ENCODE data around the gene CHMP2A. TPM values are rescaled to one million over a fixed set of nuclear protein-coding genes. Genes with fewer than 3 reads are reported as not detected.

Gene CHMP2A
- total and polyA plus RNA-seq, 2 donors (not counting 3 experiments of a cell fraction or from before 2014, with no cell fraction given) = 105 to 150 TPM

DNA sequence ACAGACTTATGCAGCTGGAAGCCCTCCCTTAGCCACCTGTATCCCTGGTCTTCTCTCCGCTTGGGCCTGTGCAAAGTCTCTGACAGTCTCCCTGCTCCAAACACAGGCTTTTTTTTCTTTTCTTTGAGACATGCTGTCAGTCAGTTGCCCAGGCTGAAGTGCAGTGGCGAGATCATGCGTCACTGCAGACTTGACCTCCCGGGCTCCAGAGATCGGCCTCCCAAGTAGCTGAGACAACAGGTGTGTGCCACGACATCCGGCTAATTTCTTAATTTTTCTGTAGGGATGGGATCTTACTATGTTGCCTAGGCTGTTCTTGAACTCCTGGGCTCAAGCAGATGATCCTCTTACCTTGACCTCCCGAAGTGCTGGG, 16.7 kb upstream of the CHMP2A start:
- H4K20me1 ChIP-seq (replicated peaks; ENCODE audit: control insufficient read depth, extremely low read depth, insufficient read depth, low read length) = no peaks in the 10 kb centered on the region
- TF ChIP-seq, protein P1, sequence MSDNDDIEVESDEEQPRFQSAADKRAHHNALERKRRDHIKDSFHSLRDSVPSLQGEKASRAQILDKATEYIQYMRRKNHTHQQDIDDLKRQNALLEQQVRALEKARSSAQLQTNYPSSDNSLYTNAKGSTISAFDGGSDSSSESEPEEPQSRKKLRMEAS (IDR thresholded peaks at IDR 0.05; ENCODE audit: insufficient read depth, insufficient read length) = no peak
- no peak for TF ChIP-seq GATA2 (IDR thresholded peaks at IDR 0.05; ENCODE audit: insufficient read depth, insufficient read length, low read depth, low read length)
- TF ChIP-seq, protein P2, sequence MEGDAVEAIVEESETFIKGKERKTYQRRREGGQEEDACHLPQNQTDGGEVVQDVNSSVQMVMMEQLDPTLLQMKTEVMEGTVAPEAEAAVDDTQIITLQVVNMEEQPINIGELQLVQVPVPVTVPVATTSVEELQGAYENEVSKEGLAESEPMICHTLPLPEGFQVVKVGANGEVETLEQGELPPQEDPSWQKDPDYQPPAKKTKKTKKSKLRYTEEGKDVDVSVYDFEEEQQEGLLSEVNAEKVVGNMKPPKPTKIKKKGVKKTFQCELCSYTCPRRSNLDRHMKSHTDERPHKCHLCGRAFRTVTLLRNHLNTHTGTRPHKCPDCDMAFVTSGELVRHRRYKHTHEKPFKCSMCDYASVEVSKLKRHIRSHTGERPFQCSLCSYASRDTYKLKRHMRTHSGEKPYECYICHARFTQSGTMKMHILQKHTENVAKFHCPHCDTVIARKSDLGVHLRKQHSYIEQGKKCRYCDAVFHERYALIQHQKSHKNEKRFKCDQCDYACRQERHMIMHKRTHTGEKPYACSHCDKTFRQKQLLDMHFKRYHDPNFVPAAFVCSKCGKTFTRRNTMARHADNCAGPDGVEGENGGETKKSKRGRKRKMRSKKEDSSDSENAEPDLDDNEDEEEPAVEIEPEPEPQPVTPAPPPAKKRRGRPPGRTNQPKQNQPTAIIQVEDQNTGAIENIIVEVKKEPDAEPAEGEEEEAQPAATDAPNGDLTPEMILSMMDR (IDR thresholded peaks at IDR 0.05; ENCODE audit: extremely low read depth in 1 of 2, insufficient read depth in 1 of 2, low read depth in 1 of 2, low read length in 2 of 2) = no peak
- no peak for TF ChIP-seq MYC (IDR thresholded peaks at IDR 0.05; ENCODE audit: low read depth, low read length)
- TF ChIP-seq EZH2 (IDR thresholded peaks at IDR 0.05; ENCODE audit: borderline replicate concordance, low read depth, low read length, severe bottlenecking) = no peak
- no peak for TF ChIP-seq FOS (IDR thresholded peaks at IDR 0.05; ENCODE audit: borderline replicate concordance, insufficient read depth, low read length)
- TF ChIP-seq POLR2A (IDR thresholded peaks at IDR 0.05; ENCODE audit: low read depth, low read length) = no peak
- no peak for TF ChIP-seq JUN (IDR thresholded peaks at IDR 0.05; ENCODE audit: borderline replicate concordance, insufficient read depth, insufficient read length, low read depth)
- H3K79me2 ChIP-seq (ENCODE audit: control insufficient read depth, insufficient read depth, low read length) = peaks cover 3% of the 10 kb centered on the region
- peaks cover 16% of the 10 kb centered on the region for H3K4me1 ChIP-seq (ENCODE audit: control insufficient read depth, extremely low read depth, insufficient read depth, low read length)
- ChIA-PET POLR2A (no interaction called here), CTCF (interaction anchor here (1.5 to 1.9 kb wide), 2 partner anchors 18 to 52 kb away, joined by 3 to 8 read pairs; partner anchors contain the start of gene ZBTB45)
- H3K9me3 ChIP-seq (replicated peaks; ENCODE audit: control insufficient read depth, insufficient read depth, low read length) = no peaks in the 10 kb centered on the region
- no peak overlapping the region for H3K27ac ChIP-seq (ENCODE audit: insufficient read depth, low read depth, low read length)
- H3K4me3 ChIP-seq (replicated peaks in 1 of 3; ENCODE audit: insufficient read depth in 1 of 3, low read depth in 1 of 3, low read length in 3 of 3) = no peak overlapping the region
- no peak overlapping the region for H2AFZ ChIP-seq (ENCODE audit: low read depth, low read length)
- no peaks in the 10 kb centered on the region for H3K27me3 ChIP-seq (ENCODE audit: control insufficient read depth in 2 of 2, insufficient read depth in 2 of 2, low read length in 2 of 2)
- H3K9me1 ChIP-seq (replicated peaks; ENCODE audit: control insufficient read depth, extremely low read depth, insufficient read depth, low read length) = no peaks in the 10 kb centered on the region
- DNase-seq (ENCODE audit: low read depth, low spot score) (no peak), FAIRE-seq (no peak)
- dilution Hi-C loops (cut with MboI; ENCODE audit: extremely low pct_ligation_motif_present, low sequenced_read_pairs) (no loop called here), intact Hi-C loops (cut with micrococcal nuclease) (no loop called here)
- no peak overlapping the region for H3K9ac ChIP-seq (replicated peaks; ENCODE audit: extremely low read depth, insufficient read depth, low read length)
- BruUV-seq (replicated peaks) = no TSS peak
- H3K4me2 ChIP-seq (ENCODE audit: insufficient read depth, low read length) = no peak overlapping the region
- peaks cover 0 to 9% of the 10 kb centered on the region in 2 experiments for H3K36me3 ChIP-seq (ENCODE audit: control insufficient read depth in 2 of 2, extremely low read depth in 1 of 2, insufficient read depth in 2 of 2, low read length in 2 of 2)
